ENCODE data around the gene ARHGAP10.

ARHGAP10 gene

DNA sequence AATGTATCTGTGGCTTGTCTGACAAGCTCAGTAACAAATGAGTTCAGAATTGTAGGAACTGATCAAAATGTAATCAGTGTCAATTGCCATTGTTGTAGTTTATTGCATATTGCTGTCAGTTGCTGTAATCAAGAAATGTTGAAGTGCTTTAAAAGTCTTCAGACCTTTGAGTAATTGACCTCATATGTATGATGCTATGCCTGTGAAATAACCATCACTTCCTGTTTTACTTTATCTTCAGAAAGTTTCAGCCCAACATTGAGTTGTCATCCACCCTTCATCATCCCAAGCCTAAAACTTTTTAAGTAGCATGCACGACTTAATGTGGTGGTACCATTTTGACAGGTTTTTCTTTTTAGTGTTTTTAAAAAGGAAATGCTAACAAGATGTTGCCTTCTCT is 212.4 kb downstream of the ARHGAP10 start:
- TF ChIP-seq GATA3 (IDR thresholded peaks at IDR 0.05; ENCODE audit: low read depth, low read length) = no peak
- no peak for TF ChIP-seq GATA2 (IDR thresholded peaks at IDR 0.05; ENCODE audit: low read depth, low read length)

DNA sequence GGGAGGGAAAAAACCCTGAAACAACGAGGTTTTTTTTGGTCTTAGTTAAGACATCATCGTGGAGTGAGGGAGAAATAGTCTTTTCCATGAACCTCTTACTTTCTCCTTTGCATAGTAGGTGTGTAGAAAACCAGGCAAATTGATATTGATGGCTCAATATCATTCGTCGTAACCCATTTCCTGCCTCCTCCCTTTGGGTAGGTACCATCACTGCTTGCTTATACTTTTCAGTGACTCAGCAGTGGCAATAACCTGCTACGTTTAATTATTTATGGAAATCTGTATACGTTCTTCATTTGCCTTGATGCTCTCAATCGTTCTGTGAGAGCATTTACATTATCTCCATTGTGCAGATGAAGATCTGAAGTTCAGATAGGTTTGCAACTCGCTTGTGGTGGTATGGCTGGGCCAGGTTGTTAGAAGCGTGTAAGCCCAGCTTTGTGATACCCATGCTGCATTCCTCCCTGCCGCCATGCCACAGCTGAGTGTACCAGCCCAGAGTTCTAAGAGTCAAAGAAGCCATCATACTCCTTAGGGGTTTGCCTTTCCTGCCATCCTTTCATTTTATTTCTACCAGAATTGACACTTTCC is 212.9 kb downstream of the ARHGAP10 start:
- TF ChIP-seq GATA3 (IDR thresholded peaks at IDR 0.05; ENCODE audit: low read depth, low read length) (no peak), GATA2 (IDR thresholded peaks at IDR 0.05; ENCODE audit: low read depth, low read length) (no peak)

DNA sequence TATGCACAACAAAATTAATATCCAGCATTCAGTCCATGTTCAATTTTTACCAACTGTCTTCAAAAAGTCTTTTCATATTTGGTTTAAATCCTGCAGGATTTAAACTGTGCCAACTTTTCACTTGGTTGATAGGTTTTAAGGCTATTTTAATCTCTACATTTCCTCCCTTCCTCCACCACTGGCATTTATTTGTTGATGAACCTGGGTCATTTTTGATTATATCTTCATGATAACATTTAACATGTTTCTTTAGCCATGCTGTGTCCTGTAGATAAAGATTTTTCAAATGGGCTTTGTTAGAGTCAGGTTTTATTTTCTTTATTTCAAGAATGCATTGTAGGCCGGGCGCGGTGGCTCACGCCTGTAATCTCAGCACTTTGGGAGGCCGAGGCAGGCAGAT is 216.4 kb downstream of the ARHGAP10 start:
- TF ChIP-seq GATA3 (IDR thresholded peaks at IDR 0.05; ENCODE audit: low read depth, low read length) = no peak
- no peak for TF ChIP-seq GATA2 (IDR thresholded peaks at IDR 0.05; ENCODE audit: low read depth, low read length)

DNA sequence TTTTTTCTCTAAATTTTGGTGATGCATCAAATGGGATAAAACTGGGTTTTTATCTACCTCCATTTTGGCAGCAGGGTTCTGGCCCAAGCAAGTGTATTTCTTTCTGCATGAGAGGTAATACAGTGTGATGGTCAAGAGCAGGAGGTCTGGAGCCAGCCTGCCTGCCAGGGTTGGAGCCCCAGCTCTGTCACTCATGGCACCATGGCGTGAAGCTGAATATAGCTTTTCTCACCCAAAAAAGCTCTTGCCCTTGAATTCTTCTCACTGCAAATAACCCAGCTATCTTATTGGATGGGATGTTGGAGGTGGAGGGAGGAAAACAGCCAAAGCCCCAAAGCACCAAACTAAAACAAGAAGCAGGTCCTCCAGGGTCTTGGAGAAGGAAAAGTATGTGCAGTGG is 218.4 kb downstream of the ARHGAP10 start:
- TF ChIP-seq GATA3 (IDR thresholded peaks at IDR 0.05; ENCODE audit: low read depth, low read length) (no peak), GATA2 (IDR thresholded peaks at IDR 0.05; ENCODE audit: low read depth, low read length) (no peak)

DNA sequence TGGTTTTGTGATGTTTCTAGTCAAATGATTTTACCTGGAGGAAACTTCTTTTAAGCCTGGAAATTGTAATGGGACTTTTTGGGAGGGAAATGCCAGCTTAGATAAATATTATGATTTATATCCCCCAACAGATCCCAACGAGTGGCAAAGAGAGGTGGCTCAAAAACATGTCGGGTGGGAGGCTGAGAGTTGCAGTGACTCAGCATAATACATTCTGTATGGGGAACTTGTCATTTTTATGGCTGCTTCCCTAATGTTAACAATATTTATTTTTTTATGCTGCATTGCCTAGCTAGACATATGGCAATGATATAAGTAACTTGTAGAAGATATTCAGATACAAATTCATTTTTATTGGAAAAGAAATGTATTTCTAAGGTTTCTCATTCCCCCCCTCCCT is 219.0 kb downstream of the ARHGAP10 start:
- TF ChIP-seq GATA2 (IDR thresholded peaks at IDR 0.05; ENCODE audit: low read depth, low read length) (no peak), GATA3 (IDR thresholded peaks at IDR 0.05; ENCODE audit: low read depth, low read length) (no peak)

DNA sequence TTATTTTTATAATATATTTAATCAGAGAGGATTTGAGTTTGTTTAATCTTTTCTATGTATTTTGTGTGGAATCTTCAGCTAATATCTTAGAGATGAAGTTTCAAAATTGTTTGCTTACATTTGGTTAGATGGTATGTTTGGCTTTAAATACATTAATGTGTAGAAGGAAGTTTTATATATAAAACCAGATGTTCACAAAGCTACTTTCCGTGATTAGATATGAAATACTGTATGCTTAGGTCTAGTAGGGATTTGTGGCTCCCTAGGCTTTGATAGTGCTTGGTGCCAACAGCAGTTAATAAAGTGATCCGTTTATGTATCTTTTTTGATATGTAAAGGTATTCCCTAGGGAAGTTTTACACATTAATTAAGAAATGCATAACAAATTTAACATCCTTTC is 223.0 kb downstream of the ARHGAP10 start:
- TF ChIP-seq GATA2 (IDR thresholded peaks at IDR 0.05; ENCODE audit: low read depth, low read length) (no peak), GATA3 (IDR thresholded peaks at IDR 0.05; ENCODE audit: low read depth, low read length) (no peak)

DNA sequence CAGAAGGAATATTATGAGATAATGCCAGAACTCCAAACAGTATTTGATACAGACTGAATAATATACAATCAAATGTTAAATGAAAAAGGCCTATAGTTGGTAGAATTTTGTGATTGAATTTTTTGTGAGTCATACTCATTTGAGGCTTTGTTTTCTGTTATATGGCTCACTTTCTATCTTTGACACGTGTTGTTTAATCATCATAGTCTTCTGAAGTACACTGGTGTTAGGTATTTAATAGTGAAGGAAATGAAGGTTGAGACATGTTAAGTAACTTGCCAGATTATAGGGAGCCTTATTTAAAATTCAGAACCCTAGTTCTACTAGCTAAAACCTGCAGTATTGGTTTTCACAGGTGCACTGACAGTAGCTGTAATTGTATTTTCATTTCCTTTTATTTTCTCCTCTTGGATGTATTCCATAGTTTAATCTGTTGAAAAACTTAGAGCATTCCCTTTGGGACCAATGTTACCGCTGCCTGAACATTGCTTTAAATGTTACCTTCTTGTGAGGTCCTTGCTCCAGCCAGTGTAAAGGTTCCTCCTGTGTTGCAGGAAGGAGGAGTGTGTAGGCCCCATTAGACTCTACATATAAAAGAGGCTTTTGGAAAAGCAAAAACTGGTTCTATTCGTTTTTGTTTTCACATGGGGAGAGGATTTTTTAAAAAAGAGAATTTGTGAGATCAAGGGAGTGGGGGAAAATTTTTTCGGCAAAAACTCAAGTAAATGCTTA is 224.1 kb downstream of the ARHGAP10 start:
- TF ChIP-seq GATA3 (IDR thresholded peaks at IDR 0.05; ENCODE audit: low read depth, low read length) (no peak), GATA2 (IDR thresholded peaks at IDR 0.05; ENCODE audit: low read depth, low read length) (no peak)

DNA sequence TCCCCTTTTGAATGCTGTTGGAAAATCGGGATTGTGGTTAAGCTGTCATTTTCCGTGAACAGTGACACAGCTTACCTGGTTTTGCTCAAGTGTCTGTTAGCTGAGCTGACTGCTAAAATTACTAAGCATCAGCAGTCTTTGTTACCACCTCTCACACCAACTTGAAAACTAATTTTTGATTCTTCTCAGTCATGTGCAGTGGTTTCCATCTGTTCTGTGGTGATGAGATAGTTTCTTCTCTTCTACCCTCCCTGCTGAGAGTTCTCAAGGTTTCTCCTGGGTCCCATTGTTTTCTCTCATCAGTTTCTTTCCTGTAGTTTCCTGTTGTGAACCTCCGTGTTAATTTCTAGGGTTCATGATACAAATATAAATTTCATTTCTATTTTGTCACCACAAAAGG is 225.6 kb downstream of the ARHGAP10 start:
- TF ChIP-seq GATA2 (IDR thresholded peaks at IDR 0.05; ENCODE audit: low read depth, low read length) (no peak), GATA3 (IDR thresholded peaks at IDR 0.05; ENCODE audit: low read depth, low read length) (no peak)

DNA sequence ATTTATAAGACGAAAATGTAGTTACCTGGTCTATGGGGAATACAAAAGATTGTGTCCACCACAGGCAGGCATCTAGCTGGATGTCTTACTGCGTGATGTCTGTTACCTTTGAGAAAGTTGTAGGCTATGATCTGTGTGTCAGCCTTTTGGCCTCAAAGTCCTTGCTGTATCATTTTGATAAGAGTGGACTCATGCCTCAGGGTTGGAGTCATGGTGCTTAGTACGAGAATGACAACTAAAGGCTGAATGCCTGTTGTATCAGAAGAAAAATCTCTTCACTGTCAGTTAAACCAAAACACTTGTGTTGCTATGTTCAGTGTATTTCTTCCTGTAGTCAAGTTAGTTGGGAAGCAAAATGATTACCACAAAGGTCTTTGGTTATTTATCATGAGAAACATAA is 226.2 kb downstream of the ARHGAP10 start:
- TF ChIP-seq GATA3 (IDR thresholded peaks at IDR 0.05; ENCODE audit: low read depth, low read length) (no peak), GATA2 (IDR thresholded peaks at IDR 0.05; ENCODE audit: low read depth, low read length) (no peak)

DNA sequence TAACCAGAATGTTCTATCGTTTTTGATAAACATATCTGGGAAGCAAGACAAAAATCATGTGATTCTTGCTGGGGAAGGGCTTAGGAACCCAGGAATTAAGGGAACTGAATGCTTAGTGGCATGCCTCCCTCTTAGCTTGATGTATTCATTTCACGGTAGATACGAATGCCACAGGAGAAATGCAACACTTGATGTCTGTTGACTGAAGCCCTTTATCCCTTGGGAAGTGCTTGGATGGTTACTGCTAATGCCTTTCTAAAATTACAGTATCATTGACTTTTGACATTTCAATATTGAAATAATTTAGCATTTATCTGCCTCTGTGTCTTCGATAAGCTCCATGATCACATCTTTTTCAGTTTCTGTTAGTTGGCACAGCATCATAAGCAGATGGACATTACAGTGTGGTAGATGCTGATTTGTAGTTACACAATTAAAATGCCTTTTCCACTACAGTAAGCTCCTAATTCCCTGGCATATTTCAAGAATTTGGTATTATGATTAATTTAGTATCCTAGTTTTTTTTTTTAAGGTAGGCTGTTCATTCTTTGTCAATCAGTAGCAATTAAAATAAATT is 226.7 kb downstream of the ARHGAP10 start:
- TF ChIP-seq GATA2 (IDR thresholded peaks at IDR 0.05; ENCODE audit: low read depth, low read length) (no peak), GATA3 (IDR thresholded peaks at IDR 0.05; ENCODE audit: low read depth, low read length) (no peak)

DNA sequence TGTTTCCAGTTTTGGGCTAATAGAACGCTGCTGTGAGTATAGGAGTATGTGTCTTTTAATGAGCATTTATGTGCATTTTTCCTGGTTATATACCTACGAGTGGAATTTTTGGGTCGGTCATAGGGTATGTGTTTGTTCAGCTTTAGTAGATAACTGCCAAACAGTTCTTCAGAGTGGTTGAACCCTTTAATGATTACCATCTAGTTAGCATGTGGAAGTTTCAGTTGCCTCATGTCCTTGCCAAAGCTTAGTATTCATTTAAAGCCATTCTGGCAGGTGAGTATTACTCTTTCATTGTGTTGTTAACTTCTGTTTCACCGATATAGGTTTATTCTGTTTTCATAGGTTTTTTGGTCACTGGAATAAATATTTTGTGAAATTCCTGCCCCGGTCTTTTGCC is 229.1 kb downstream of the ARHGAP10 start:
- TF ChIP-seq GATA2 (IDR thresholded peaks at IDR 0.05; ENCODE audit: low read depth, low read length) = no peak
- TF ChIP-seq GATA3 (IDR thresholded peaks at IDR 0.05; ENCODE audit: low read depth, low read length) = no peak

DNA sequence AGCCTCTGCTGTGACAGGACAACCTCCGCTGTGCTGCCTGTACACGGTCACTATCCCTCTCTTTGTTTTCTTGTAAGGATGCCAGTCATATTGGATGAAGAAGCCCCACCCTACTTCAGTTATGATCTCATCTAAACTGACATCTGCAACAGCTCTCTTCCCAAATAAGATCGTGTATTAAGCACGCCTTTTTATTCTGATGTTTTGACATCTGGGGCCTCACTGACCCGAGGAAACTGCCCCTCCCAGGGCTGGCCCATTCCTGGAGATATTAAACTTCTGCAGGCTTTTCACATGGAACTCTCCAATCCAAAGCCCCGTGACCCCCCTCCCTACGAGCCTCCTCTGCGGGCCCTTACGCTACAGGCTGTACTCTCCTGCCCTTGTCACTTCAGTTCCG is 232.0 kb downstream of the ARHGAP10 start:
- no peak for TF ChIP-seq GATA3 (IDR thresholded peaks at IDR 0.05; ENCODE audit: low read depth, low read length)

DNA sequence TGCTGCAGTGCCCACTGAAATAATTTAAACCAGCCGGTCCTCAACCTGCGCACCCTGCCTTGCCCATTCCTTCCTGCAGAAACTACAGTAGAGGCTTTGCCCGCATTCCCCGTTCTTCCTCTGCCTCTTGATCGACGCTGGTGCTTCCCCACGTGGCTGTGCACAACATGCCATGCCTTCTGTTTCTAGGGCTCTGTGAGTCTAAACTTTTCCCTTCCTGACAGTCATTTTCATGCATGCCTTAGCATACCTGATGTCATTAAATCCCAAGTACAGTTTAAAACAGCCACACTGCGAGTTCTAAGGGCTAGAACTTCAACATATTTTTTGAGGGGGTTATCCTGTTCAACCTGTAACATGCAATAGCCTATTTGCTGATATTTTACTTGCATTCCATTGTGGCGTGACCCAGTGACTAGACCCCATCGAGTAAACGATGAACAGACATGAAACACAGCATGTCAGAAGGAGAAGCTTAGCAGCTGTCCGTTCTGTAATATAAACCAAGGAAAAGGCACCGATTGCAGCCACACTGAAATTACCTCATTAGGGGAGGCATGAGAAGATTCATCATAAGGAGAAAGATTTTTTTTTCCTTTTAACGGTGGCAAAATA is 232.5 kb downstream of the ARHGAP10 start:
- TF ChIP-seq GATA3 (IDR thresholded peaks at IDR 0.05; ENCODE audit: low read depth, low read length) = no peak
- no peak for TF ChIP-seq GATA2 (IDR thresholded peaks at IDR 0.05; ENCODE audit: low read depth, low read length)

DNA sequence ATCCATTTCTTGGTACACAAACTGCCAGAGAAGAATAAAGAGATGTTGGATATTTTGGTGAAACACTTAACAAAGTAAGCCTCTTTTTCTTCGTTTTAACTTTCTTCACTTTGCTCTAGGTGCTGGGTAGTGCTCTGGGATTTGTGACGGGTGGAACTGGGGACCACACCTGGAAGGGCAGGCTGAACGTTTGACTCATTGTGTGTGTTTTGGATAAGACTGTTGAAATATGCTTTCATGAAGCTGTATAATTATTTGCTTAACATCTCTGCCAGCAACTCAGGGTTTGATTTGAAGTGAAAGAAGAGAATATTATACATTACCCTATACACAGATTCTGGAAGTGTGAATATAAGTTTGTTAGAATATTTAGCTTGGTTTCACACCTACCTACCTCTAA is 233.2 kb downstream of the ARHGAP10 start:
- TF ChIP-seq GATA3 (IDR thresholded peaks at IDR 0.05; ENCODE audit: low read depth, low read length) (no peak), GATA2 (IDR thresholded peaks at IDR 0.05; ENCODE audit: low read depth, low read length) (no peak)

DNA sequence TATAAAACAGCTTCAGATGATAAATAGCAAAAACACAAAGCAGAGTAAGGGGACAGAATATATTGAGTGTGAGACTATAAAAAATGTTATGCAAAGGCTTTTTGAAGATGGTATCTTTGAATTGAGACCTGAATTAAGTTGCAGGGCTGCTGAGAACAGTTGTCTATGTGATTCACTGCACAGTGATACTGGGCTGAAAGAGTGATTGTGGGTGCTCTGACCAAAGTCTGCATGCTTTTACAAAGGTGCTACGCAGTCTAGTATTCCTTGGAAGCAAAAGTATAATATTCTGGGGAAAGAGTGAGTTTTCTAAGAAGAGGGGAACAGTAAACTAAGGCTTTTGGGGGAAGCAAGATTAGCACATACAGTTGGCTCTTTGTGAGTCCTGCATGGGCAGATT is 234.0 kb downstream of the ARHGAP10 start:
- TF ChIP-seq GATA3 (IDR thresholded peaks at IDR 0.05; ENCODE audit: low read depth, low read length) (no peak), GATA2 (IDR thresholded peaks at IDR 0.05; ENCODE audit: low read depth, low read length) (no peak)

Measured in SH-SY5Y (cell line).